ENCODE measurements around the gene CTDP1.
"Not testable (repeated sequence)": the region's sequence is repeated elsewhere in the genome, so short reads cannot be mapped to it uniquely, and the experiment has no call there.

CTDP1 gene

DNA sequence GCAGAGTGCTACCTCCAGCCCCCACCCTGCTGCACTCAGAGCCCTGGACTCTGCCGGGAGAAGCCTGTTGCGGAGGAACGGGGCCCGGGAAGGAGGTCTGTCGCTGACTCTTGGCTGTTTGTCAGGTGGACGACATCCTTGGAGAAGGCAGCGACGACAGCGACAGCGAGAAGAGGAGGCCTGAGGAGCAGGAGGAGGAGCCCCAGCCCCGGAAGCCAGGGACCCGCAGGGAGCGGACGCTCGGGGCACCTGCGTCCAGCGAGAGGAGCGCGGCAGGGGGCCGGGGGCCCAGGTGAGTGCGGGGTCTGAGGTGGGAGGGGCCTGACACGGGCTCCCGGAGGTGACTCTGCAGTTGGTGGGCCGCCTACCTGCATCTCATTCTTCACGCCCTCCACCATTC, 56.6 kb downstream of the CTDP1 start:
- in situ Hi-C loops (cut with HindIII; ENCODE audit: low sequenced_read_pairs) = no loop called here

DNA sequence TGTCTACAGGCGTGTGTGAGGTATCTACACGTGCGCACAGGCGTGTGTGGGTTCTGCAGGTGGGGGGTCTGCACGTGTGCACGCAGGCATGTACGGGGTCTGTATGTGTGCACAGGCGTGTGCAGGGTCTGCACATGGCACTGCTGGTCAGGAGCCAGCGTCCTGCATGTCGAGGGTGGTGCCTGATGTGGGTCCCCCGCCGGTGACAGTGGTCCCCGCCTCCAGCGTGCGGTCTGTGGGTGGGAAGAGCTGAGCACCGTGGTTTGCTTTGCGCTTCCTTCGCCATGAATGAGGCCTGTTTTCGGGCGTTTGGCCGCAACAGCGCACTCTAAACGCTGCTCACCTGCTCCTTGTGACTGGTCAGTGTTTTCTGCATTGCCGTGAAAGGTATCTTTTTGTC, 57.2 kb downstream of the CTDP1 start:
- in situ Hi-C loops (cut with HindIII; ENCODE audit: low sequenced_read_pairs) = no loop called here

DNA sequence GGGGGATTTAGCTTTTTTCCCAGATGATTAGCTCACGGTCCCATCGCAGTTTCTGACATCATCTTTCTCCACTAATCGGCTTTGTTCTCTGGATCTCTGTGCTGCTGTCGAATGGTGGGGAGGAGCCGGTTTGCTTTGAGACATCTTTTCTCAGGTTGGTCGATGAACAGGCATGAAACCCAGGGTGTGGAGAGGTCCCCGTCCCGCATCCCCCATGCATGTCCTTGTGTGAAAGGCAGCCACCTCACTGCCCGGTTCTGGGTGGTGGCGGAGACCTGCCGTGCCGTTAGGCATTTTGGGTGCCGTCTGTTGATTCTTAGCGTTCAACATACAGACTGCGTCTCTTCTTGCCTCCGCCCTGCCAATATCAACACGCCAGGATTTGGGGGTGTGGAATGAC, 57.8 kb downstream of the CTDP1 start:
- in situ Hi-C loops (cut with HindIII; ENCODE audit: low sequenced_read_pairs) = no loop called here

DNA sequence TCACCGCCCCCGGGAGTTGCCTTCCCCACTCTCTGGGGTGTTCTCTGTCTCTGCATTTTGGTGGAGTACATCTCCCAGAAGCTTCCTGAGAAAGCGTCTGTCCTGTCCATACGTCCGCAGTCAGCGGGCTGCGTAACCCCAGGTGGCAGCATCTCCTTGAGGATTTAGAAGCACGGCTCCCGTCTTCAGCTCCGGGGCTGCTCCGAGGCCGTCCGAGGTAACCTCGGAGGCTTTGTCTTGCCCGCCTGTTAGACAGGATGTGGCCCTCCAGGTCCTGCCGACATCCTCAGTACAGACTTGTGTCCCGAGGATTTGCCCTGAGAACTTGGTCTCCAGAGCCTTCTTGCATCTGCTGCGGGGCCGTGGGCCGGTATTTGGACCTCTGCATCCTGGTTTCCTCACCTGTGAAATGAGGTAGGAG, 58.4 kb downstream of the CTDP1 start:
- in situ Hi-C loops (cut with HindIII; ENCODE audit: low sequenced_read_pairs) = no loop called here

DNA sequence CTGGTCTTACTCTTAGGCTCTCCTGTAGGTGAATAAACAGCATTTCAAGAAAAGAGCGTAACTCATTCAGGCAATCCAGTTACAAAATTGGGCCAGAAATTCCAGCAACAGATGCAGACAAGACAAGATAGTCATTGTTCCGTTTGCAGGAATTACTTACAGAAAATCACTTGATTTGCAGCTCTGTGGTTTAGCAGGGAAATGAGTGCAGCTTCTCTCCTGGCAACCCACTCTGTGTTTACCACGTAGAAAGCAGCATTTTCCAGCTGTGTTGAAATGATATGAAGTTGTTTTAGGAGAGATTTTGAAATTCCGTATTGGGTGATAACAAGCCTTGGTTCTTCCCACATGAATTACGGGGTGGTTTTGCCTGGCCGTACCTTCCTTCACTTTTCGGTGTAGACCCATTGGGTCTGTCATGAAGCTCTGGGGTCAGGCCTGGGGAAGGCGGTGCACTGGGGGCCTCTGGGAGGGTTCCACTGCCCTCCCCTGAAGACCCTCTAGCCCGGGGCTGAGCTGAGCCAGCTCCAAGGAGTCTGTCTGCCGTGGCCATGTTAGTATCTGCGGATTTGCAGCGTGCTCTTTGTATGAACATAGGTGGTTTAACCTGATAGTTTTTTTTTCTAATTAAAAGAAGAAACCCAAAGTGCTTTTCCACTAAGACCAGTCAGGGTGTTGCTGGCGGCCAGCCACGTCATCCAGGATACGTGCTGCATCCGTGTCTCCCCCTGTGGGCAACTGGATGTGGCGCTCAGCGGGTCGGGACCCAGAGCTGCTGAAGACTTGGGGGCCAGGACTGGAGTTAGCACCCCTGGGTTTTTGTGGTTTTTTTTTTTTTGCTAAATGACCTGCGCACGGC, 59.2 kb downstream of the CTDP1 start:
- in situ Hi-C loops (cut with HindIII; ENCODE audit: low sequenced_read_pairs) = no loop called here

DNA sequence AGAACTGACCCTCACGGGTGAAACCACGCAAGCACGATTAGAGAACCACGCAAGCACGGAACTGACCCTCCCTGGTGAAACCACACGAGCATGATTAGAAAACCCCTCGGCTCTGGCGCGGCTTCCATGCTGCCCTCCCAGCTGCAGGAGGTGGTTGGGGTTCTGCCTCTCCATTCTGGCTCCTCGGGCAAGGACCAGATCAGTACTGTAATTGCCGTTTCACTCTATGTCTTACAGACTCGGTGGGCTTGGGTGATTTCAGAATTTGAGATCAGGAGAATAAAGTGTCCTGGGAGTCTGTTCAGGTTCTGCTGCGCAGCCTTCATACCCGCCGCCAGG, 59.8 kb downstream of the CTDP1 start:
- in situ Hi-C loops (cut with HindIII; ENCODE audit: low sequenced_read_pairs) = no loop called here

DNA sequence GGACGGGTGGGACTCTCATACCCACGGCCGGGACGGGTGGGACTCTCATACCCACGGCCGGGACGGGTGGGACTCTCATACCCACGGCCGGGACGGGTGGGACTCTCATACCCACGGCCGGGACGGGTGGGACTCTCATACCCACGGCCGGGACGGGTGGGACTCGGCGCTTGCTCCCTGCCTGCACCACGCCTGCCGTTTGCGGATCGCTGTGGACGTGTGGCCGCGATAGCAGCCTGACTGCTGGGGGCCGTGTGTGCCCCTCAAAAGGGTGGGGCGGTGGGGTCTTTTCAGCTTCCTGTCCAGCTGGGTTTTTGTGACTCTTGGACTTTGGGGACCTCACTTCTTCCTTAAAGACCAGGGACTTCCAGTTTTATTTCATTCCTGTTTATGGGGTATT, 60.4 kb downstream of the CTDP1 start:
- in situ Hi-C loops (cut with HindIII; ENCODE audit: low sequenced_read_pairs) = not testable (repeated sequence)

DNA sequence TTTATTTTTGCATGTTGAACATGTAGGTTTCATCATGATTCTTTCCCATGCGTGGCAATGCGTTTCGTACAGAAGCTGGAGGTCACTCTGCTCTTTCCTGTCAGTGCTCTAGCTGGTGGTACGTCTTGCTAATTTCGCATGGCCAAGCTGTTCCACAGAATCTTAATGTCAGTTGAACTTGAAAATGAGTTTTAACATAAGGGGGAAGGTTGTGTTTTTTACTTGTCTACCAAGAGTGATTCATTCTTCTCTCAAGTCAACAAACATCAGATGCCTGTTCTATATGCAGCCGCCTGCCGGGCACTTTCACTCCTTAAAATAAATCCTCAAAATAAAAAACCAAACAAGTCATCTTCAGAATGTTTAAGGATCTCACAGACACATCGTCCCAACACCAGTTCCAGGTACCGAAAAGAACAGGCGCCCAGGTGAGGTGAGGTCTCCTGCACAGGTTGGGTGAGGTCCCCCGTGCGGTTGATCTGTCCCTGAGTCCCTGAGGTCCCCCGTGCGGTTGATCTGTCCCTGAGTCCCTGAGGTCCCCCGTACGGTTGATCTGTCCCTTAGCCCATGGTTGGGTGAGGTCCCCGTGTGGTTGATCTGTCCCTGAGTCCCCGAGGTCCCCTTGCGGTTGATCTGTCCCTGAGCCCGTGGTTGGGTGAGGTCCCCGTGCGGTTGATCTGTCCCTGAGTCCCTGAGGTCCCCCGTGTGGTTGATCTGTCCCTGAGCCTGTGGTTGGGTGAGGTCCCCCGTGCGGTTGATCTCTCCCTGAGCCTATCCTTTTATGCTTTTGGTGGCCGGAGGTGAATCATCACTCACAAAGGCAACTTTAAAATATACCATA, 61.1 kb downstream of the CTDP1 start:
- in situ Hi-C loops (cut with HindIII; ENCODE audit: low sequenced_read_pairs) = no loop called here

DNA sequence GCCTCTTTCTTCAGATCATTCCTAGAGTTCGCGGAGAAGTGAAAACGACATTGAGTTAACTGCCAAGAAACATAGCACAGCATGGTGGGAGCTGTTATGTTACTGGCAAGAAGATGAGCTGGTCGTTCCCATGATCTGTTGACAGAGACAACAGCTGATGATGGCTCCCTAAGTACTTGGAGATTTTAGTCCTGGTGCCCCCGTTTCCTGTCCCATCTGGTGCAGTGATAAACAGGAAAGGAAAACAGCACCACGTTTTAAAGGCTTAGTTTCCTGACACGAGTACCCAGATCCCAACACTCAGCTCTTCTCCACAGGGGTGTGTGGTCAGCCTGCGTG, 61.7 kb downstream of the CTDP1 start:
- in situ Hi-C loops (cut with HindIII; ENCODE audit: low sequenced_read_pairs) = no loop called here

DNA sequence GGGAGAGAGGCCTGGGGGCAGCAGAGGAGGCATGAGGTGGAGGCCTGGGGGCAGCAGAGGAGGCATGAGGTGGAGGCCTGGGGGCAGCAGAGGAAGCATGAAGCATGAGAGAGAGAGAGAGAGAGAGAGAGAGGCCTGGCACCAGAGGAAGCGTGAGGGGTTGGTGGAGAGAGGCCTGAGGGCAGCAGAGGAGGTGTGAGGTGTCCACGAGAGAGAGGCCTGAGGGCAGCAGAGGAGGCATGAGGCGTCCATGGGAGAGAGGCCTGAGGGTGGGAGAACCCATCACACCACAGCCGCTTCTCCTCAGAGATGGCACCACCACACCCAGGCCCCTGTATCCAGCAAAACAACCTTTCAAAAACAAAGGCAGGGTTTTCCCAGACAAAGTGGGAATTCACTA, 62.5 kb downstream of the CTDP1 start:
- in situ Hi-C loops (cut with HindIII; ENCODE audit: low sequenced_read_pairs) = no loop called here

DNA sequence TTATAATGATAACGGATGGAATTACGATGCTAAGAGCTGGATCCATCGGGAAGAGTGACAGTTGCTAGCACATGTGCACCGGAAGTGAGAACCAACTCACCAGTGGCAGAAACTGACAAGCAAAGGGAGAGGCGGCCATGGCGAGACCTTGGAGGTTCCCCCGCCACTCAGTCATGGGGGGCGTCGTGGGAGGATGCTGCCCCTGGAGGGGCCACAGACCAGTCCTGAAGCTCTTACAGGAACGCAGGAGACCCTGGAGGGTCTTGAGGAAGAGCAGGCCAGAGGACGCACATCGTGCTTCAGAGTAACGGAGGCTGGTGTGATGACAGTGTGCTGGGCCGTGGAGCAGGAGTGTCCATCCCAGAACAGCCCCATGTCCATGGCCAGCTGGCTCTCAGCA, 65.0 kb downstream of the CTDP1 start:
- in situ Hi-C loops (cut with HindIII; ENCODE audit: low sequenced_read_pairs) = no loop called here

DNA sequence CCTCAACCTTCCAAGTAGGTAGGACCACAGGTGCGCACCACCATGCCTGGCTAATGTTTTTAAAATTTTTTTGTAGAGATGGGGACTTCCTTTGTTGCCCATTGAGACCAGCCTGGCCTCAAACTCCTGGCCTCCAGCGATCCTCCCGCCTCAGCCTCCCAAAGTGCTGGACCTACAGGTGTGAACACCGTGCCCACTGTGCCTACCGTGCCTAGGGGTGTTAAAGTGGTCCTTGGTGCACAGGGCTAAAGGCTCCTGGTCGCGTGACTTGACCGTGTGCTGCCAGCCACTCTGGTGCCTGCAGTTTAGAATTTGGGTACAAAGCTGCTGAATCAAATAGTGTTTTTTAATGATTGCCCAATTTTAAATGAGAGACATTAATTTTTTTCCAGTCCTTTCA, 67.1 kb downstream of the CTDP1 start:
- in situ Hi-C loops (cut with HindIII; ENCODE audit: low sequenced_read_pairs) = no loop called here

DNA sequence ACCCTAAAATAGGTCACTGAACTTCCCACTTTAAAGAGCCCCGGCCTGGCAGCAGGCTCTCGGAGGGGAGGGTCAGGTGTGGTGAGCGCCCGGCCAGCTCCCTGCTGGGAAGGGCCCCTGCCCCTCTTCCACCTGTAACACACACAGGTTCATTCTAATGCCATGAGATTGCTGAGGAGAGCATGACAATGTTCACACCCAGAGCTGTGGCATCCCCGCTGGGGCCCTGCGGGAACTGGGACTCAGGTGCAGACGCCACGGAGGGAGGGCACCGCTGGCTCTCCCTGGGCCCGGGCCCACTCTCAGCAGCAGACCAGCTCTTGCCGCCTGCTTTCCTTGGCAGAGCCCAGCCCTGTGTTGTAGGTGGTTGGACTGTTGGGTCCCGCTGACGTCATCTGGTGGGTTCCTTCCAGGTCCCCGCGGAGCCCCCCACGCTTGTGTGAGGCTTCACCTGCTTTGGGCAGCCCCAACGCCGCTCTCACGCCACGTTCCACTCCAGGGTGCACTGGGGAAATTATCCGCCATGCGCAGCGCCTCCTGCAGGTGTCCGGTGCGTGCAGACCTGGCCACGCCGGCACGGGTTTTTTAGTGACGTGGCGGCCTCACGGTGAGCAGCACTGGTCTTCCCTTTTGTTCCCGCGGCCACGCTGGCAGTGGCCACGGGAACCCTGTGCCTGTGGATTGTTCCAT, 67.7 kb downstream of the CTDP1 start:
- in situ Hi-C loops (cut with HindIII; ENCODE audit: low sequenced_read_pairs) = no loop called here

DNA sequence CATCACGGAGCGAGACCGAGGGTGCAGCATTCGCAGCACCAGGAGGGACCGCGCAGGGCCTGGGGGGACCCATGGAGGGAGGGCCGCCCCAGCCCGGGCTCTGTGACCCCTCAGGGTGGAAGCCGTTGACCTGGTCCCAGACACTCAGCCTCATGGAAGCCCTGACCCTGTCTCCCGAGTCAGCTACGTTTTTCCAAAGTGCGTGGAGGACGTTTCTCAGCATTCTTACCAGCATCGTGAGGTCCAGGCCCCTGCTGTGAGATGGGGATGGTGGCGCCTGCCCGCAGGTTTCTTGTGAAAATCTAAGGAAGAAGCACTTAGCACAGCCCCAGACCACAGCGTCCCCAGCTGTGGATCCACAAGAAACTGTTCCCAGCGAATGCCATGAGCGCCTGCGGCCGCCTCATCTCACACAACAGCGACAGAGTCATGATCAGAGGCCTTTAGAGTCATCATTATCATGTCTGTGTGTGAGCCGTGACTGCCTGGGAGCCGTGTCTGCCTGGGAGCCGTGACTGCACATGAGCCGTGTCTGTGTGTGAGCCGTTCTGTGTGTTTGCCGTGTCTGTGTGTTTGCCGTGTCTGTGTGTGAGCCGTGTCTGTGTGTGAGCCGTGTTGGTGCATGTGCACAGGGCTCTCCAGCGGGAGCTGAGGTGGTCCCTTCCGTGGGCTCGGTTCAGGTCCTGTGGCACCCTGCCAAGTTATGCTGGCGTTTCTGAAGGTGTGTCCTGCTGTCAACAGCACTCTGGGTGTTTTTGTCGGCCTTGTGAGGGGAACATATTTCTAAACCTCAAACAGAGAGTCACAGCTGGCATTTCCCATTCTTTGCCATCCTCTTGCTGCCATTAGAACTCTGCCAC, 68.9 kb downstream of the CTDP1 start:
- in situ Hi-C loops (cut with HindIII; ENCODE audit: low sequenced_read_pairs) = no loop called here

DNA sequence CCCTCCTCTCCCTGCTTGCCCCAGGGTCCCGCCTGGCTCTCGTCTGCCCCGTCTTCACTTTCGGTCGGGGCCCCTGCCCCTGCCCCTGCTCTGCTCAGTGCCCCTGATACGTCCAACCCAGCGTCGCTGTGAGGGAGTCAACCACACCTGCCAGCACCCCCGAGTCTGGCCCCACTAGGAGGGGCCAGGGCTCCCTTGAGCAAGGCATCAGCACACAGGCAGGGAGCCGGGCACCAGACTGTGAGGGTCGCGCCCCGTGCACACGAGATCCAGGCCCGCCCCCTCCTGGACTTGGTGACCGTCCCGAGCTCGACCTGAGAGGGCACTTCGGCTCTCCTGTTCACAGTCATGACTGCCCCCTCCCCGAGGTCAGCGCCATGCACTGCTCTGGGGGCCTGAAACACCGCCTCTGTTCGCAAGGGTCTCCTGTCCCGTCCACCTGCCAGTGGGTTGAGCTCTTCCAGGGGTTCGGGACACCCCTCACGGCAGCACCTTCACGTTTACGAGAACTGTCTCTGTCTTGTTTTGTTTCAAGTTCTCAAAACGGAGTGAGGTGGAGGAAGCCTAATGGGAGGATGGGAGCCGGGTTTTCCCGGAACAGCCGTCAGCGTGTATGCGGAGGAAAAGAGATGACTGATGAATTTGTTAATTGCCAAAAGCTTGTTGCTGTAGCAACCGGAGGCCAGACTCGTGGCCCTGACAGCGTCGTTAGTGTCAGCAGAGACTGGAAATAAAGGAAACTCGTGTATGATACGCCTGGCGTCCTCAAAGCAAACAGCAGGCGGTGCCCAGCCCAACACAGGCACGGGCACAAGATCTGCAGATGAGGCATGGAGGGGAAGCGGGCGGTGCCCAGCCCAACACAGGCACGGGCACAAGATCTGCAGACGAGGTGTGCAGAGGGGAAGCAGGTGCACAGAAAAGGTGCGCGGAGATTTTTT, 69.9 kb downstream of the CTDP1 start:
- in situ Hi-C loops (cut with HindIII; ENCODE audit: low sequenced_read_pairs) = no loop called here

DNA sequence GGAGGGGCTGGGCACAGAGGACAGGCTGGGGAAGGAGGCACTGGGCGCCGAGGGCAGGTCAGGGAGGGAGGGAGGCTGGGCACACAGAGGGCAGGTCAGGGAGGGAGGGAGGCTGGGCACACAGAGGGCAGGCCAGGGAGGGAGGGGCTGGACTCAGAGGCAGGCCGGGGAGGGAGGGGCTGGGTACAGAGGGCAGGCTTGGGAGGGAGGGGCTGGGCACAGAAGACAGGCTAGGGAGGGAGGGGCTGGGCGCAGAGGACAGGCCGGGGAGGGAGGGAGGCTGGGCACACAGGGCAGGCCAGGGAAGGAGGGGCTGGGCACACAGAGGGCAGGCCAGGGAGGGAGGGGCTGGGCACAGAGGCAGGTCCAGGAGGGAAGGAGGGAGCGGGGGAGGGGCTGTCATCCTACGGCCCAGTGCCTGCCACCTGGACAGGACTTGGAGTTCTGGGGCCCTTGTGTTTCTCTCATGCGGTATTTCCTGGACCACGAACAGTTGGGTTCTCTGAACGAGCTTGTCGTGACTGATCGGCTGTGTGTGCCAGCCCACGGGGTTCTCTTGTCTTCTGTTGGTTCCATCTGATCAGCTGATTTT, 71.5 kb downstream of the CTDP1 start:
- in situ Hi-C loops (cut with HindIII; ENCODE audit: low sequenced_read_pairs) = no loop called here

DNA sequence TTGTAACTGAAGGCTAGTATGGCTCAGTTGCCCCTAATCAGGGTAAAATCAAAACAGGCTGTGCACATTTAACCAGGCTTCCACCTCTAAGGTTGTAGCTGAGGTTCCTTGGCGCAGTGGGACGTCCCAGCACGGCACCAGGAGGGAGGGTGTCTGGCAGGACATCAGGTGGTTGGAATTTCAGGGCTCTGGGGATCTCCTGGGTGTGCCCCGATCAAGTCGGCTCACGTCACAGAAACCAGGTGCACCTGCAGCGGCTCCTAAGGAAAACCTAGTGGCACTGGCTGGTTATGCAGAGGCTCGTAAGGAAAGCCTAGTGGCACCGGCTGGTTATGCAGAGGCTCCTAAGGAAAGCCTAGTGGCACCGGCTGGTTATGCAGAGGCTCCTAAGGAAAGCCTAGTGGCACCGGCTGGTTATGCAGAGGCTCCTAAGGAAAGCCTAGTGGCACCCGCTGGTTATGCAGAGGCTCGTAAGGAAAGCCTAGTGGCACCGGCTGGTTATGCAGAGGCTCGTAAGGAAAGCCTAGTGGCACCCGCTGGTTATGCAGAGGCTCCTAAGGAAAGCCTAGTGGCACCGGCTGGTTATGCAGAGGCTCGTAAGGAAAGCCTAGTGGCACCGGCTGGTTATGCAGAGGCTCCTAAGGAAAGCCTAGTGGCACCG, 72.4 kb downstream of the CTDP1 start:
- in situ Hi-C loops (cut with HindIII; ENCODE audit: low sequenced_read_pairs) = not testable (repeated sequence)

DNA sequence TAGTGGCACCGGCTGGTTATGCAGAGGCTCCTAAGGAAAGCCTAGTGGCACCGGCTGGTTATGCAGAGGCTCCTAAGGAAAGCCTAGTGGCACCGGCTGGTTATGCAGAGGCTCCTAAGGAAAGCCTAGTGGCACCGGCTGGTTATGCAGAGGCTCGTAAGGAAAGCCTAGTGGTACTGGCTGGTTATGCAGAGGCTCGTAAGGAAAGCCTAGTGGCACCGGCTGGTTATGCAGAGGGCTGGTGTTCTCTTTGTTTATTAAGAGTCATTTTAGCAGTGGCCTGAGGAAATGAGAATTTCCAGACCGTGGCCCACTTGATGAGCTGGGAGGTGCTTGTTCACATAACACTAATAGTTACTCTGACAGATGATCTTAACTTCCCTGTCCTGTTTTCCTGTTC, 73.3 kb downstream of the CTDP1 start:
- in situ Hi-C loops (cut with HindIII; ENCODE audit: low sequenced_read_pairs) = not testable (repeated sequence)

DNA sequence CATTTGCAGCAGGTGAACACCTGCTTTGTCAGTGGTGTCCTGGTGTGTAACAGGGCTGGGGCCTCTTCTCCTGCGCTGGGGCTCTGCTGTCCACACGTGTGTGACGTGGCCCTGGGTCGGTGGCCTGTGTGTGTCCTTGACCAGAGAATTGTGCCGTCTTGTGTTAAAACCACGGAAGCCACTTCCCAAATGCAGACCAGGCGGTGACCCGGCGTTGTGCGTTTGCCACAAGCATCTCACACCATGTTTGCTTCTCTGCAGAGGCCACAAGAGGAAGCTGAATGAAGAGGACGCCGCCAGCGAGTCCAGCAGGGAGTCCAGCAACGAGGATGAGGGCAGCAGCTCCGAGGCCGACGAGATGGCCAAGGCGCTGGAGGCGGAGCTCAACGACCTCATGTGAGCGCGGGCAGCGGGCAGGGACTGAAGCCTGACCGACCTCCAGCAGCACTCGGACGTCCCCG, 73.8 kb downstream of the CTDP1 start:
- in situ Hi-C loops (cut with HindIII; ENCODE audit: low sequenced_read_pairs) = no loop called here

Data from endothelial cell of hepatic sinusoid (primary cell).